Rectal smooth muscle tissue (tissue), 1 donor: ENCODE measurements around the gene CCNE1.

Experiments
- H3K27ac ChIP-seq: one replicate; pipeline ENCODE4 v1.7.0; 2013; ENCODE audit warnings: low read depth, low read length, inconsistent platforms
- H3K27me3 ChIP-seq: one replicate; pipeline ENCODE4 v1.7.0; 2013; ENCODE audit warnings: low read length; ENCODE audit not compliant: control insufficient read depth, insufficient read depth
- H3K36me3 ChIP-seq: one replicate; pipeline ENCODE4 v1.7.0; 2013; ENCODE audit warnings: low read length; ENCODE audit not compliant: control insufficient read depth, insufficient read depth
- H3K4me1 ChIP-seq: one replicate; pipeline ENCODE4 v1.7.0; 2013; ENCODE audit warnings: low read length; ENCODE audit not compliant: control insufficient read depth, insufficient read depth
- H3K4me3 ChIP-seq: one replicate; pipeline ENCODE4 v1.7.0; 2013; ENCODE audit warnings: low read length
- H3K9ac ChIP-seq: one replicate; pipeline ENCODE4 v1.7.0; 2013; ENCODE audit warnings: low read length

Gene CCNE1

DNA sequence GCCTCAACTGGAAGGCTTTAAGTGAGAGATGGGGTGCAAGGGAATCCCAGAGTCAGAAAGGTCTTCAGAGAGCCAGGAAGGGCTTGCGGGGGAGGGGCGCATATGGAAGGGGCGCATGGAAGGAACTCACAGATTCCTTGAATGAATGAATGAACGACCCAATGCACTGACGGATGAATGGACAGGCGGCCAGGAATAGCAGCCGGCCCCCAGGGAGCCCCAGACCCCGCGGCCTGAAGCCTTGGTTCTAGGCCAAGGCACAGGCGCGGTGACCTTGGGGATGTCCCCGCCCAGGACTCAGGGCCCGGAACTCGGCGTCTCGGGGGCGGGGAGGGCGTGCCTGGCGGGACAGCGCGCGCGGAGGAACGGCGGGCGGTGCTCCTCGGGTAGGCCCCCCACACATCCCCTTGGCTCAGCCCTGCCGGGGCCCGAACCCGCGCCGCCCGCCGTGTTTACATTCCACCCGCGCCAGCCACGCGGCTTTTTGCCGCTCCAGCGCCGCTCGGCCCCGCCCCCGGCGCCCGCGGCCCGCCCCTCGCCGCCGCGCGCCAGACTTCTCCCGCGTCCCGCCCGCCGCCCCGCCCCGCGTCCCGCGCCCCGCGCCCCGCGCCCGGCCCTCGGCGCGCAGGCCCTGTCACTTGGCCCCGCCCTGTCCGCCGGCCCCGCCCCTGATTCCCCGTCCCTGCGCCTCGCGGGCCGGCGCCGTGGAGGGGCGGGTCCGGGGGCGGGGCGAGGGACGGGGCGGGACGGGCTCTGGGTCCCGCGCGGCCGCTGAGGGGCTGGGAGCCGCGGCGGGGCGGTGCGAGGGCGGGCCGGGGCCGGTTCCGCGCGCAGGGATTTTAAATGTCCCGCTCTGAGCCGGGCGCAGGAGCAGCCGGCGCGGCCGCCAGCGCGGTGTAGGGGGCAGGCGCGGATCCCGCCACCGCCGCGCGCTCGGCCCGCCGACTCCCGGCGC is at the start of gene CCNE1:
TSS of gene CCNE1 (plus strand) at position 867 of the 955 bp plus-strand sequence. CDS start 565 bp downstream, outside the sequence.
- peak within 1 kb of the TSS; percentile 60 for H3K4me3 ChIP-seq
- H3K9ac ChIP-seq = no peak within 1 kb of the TSS
- H3K27me3 ChIP-seq = no peaks in the 10 kb centered on the region
- H3K4me1 ChIP-seq = no peaks in the 10 kb centered on the region
- H3K36me3 ChIP-seq = no peaks in the 10 kb centered on the region
- peak within 1 kb of the TSS; percentile 58 for H3K27ac ChIP-seq

DNA sequence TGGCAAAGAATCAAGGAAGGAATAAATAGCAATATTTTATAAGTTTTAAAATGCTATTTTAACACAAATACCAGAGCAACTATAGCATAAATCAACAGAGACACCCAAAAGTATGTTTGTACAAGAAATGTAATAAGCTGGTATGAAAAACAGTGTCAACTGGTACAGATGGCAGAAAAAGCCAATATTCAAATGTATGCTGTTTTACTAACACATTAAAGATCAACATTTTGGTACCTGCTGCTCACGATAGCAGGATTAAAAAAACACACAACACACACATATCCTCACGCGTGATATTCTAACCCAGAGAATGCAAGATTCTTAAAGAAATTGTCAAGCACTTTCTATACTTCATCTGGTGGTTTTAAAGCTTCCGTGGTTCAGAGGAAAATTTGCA is 48.6 kb upstream of the CCNE1 start:
- H3K9ac ChIP-seq = no peak overlapping the region
- no peaks in the 10 kb centered on the region for H3K27me3 ChIP-seq
- no peaks in the 10 kb centered on the region for H3K4me1 ChIP-seq
- no peak overlapping the region for H3K27ac ChIP-seq
- H3K36me3 ChIP-seq = no peaks in the 10 kb centered on the region
- no peak overlapping the region for H3K4me3 ChIP-seq

DNA sequence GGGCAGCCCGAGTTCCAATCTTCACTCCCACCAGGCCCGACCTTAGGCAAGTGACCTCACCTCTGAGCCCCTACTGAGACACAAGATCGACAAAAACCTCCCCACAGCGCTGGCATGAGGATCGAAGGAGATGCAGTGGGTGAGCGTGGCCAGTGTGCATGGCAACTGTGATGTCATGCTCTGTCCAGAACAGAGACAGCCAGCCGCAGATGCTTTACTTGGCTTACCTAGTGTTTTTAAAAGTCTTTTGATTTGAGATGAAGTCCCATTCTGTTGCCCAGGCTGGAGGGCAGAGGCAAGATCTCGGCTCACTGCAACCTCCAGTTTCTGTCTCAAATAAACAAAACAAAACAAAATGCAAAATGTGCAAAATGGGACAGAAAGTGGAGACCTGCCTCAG is 47.4 kb upstream of the CCNE1 start:
- Histone ChIP-seq H3K4me3 (no peak overlapping the region), H3K9ac (no peak overlapping the region), H3K36me3 (no peaks in the 10 kb centered on the region), H3K27me3 (no peaks in the 10 kb centered on the region), H3K27ac (no peak overlapping the region), H3K4me1 (no peaks in the 10 kb centered on the region)

DNA sequence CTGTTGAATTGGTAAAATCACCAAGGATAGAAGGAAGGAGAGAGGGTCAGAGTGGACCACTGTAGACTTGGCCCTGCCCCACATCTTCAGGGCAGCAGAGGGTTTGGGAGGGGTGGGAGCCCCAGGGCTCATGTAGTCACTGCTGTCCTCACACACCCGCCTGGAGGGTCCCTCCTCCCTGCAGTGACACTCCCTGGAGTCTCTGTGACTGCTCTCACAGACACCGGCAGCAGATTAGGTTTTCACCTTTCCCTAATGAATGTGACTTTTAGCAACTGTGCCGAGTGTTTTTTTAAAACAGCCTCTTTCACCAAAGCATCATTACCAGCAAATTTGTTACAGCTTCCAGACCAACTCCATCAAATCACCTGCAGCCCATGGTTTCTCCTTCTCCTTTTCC is 45.7 kb upstream of the CCNE1 start:
- H3K9ac ChIP-seq = no peak overlapping the region
- H3K4me3 ChIP-seq = no peak overlapping the region
- no peaks in the 10 kb centered on the region for H3K4me1 ChIP-seq

DNA sequence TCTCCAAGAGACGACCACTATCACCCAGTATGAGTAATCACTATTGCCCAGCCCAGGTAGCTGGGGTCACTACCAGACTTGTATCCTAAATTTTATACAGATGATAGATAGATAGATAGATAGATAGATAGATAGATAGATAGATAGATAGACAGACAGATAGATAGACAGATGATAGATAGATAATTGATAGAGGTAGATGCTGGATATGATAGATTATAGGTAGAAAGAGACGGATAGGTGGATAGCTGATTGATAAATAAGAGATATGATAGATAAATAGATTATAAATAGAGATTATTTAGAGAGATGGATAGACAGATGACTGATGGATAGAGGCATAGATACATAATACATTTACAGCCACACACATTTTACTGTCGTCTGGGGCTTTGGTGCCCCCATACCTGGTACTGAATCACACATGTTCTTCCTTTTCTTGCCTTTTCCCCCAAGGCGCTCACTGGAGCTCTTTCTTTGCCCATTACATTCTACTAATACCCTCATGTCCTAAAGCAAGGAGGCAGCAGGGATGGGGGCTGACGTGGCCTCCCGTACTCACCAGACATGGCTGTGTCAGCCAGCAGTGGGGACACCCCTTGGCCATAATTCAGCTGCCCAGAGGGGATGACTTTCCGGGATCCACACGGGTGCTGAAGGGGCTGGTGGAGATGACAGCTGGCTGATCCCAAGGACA is 44.6 kb upstream of the CCNE1 start:
- no peak overlapping the region for H3K9ac ChIP-seq
- no peaks in the 10 kb centered on the region for H3K27me3 ChIP-seq
- no peaks in the 10 kb centered on the region for H3K36me3 ChIP-seq
- H3K27ac ChIP-seq = no peak overlapping the region
- no peak overlapping the region for H3K4me3 ChIP-seq
- H3K4me1 ChIP-seq = no peaks in the 10 kb centered on the region

More for the DNA sequence above, 45.7 kb upstream of the CCNE1 start:
- Histone ChIP-seq H3K27ac (no peak overlapping the region), H3K27me3 (no peaks in the 10 kb centered on the region), H3K36me3 (no peaks in the 10 kb centered on the region)

DNA sequence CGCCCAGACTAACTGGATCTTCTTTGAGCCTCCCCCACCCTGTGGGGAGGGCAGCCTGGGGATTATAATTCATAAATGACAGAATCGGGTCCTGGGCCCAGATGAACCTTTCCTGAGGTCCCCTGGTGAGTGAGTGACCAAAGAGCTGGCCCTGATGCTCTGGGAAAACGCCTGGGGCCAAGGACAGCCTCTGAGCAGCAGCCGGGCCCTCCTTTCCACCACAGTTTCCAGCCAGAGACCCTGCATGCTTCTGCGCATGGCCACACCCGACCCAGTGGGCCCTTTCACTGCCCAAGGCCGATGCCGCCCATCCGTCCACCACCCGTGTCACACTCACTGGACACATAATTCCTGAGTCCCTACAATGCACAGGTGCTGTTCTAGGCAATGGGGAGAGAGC is 43.6 kb upstream of the CCNE1 start:
- H3K4me1 ChIP-seq = no peaks in the 10 kb centered on the region
- H3K9ac ChIP-seq = no peak overlapping the region
- no peaks in the 10 kb centered on the region for H3K27me3 ChIP-seq
- no peak overlapping the region for H3K4me3 ChIP-seq
- no peak overlapping the region for H3K27ac ChIP-seq
- no peaks in the 10 kb centered on the region for H3K36me3 ChIP-seq

DNA sequence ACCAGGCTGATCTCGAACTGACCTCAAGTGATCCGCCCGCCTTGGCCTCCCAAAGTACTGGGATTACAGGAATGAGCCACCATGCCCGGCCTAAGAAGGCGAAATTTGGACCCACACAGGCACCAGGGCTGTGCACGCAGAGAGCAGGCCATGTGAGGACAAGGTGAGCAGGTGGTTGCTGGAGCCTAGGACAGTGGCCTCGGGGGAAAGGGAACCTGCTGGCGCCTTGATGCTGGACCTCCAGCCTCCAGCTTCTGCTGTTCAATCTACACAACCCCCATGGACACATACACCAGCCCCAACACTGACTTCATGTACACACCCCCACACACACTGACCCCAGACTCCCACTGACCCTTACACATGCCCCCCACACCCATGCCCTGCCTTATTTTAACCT is 41.8 kb upstream of the CCNE1 start:
- Histone ChIP-seq H3K27ac (no peak overlapping the region), H3K4me1 (no peaks in the 10 kb centered on the region), H3K4me3 (no peak overlapping the region), H3K27me3 (no peaks in the 10 kb centered on the region), H3K9ac (no peak overlapping the region), H3K36me3 (no peaks in the 10 kb centered on the region)

DNA sequence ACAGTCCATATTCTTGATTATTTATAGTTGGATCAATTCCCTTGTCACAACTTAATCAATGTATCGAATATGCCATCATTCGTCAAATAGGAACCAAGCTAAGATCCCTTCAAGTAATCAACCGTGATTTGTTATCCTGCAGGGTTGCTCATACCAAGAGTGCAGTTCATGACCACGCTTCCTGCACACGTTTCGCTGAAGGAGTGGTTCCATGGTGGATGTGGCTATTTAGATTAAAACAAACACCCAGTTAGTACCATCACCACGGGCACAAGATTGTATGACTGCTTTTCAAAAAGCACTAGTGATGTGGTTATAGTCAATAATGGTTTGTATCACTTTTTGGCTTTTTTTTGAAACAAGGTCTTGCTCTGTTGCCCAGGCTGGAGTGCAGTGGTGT is 41.1 kb upstream of the CCNE1 start:
- H3K4me1 ChIP-seq = no peaks in the 10 kb centered on the region
- no peak overlapping the region for H3K9ac ChIP-seq
- no peak overlapping the region for H3K4me3 ChIP-seq
- H3K27ac ChIP-seq = no peak overlapping the region
- no peaks in the 10 kb centered on the region for H3K36me3 ChIP-seq
- H3K27me3 ChIP-seq = no peaks in the 10 kb centered on the region

DNA sequence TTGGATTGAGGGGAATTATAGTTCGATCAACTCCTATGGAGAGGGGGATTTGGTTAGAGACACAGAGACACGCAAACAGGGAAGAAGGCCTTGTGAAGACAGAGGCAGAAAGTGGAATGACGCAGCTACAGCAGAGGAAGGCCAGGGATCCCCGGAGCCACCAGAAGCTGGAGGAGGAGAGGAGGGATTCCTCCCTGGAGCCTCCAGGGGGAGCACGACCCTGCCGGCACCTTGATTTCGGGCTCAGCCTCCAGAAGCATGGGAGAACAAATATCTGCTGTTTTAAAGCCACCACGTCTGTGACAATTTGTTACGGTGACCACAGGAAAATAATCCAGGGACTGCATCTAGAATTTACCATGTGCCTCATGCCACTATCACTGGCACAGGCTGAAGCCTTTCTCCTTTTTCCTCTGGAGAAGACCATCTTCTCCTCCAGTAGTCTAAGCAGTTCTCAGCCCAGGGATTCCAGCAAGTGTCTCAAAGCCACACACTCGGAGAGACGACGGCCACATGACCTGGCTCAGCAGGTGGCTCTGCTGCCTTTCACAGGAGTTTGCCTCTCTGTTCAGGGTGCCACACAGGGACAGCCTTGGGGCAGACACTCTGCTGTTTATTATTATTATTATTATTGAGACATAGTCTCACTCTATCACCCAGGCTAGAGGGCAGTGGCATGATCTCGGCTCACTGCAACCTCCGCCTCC is 39.9 kb upstream of the CCNE1 start:
- Histone ChIP-seq H3K27ac (no peak overlapping the region), H3K27me3 (no peaks in the 10 kb centered on the region), H3K36me3 (no peaks in the 10 kb centered on the region), H3K9ac (no peak overlapping the region), H3K4me3 (no peak overlapping the region), H3K4me1 (no peaks in the 10 kb centered on the region)

DNA sequence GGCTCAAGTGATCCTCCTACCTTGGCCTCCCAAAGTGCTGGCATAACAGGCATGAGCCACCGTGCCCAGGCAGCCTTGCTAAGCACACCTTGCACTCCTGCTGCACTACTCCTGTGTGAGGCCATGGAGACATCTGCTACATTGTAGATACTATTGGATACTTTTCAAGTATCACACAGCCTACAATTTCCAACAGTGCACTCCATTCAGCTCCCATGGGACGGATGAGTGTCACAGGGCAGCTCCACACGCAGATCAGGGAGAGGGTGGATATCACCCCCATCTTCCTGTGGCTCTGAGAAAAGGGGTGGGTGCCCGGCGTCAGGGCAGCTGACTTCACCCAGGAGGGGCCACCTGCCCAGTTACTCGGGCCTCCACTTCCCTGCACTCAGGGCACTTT is 39.1 kb upstream of the CCNE1 start:
- Histone ChIP-seq H3K36me3 (no peaks in the 10 kb centered on the region), H3K9ac (no peak overlapping the region), H3K27ac (no peak overlapping the region), H3K4me1 (no peaks in the 10 kb centered on the region), H3K27me3 (no peaks in the 10 kb centered on the region), H3K4me3 (no peak overlapping the region)

DNA sequence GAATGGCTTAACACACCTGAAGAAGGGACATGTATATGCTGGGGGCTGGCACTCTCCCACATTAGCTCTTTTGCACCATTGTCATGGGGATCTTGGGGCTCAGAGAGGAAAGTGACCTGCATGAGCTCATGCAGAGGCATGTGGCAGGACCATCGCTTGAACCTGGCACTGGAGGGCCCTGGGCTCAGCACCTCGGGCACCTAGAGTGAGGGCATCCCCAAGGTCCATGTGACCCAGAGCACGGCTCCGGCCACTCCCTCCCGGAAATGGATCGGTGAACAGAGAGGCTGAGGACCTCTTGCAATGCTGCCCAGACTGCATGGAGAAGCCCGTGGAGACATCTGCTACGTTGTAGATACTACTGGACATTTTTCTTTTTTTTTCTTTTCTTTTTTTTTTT is 38.6 kb upstream of the CCNE1 start:
- no peaks in the 10 kb centered on the region for H3K36me3 ChIP-seq
- H3K4me3 ChIP-seq = no peak overlapping the region
- no peaks in the 10 kb centered on the region for H3K4me1 ChIP-seq
- no peak overlapping the region for H3K27ac ChIP-seq
- H3K27me3 ChIP-seq = no peaks in the 10 kb centered on the region
- no peak overlapping the region for H3K9ac ChIP-seq

DNA sequence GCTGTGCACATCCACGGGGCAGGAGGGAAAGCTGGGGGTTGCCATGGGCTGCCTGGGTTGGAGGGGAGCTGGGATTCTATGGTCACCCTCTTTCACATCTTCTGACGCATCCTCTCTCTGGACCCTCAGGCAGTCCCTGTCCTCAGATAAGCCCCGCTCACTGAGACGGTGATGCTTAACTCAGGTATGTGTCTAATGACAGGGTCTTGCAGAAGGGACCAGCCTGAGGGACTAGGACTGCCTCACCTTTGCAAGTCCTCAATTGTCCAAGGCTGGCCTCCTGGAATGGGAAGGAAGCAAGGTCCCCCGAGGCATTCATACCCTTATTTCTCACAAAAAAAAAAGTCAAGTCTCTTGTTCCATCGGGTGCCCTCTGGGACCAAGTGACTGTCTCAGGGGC is 37.7 kb upstream of the CCNE1 start:
- peaks cover 2% of the 10 kb centered on the region for H3K27me3 ChIP-seq
- H3K4me3 ChIP-seq = no peak overlapping the region
- no peak overlapping the region for H3K27ac ChIP-seq
- no peaks in the 10 kb centered on the region for H3K4me1 ChIP-seq
- H3K36me3 ChIP-seq = no peaks in the 10 kb centered on the region
- no peak overlapping the region for H3K9ac ChIP-seq
